ENCODE data around the gene PADI2.
"Not testable (repeated sequence)": the region's sequence is repeated elsewhere in the genome, so short reads cannot be mapped to it uniquely, and the experiment has no call there.

The PADI2 gene

GRCh38 chr1:17080880-17081279 is 38.4 kb downstream of the PADI2 start:
- no peak for DNase-seq

DNA sequence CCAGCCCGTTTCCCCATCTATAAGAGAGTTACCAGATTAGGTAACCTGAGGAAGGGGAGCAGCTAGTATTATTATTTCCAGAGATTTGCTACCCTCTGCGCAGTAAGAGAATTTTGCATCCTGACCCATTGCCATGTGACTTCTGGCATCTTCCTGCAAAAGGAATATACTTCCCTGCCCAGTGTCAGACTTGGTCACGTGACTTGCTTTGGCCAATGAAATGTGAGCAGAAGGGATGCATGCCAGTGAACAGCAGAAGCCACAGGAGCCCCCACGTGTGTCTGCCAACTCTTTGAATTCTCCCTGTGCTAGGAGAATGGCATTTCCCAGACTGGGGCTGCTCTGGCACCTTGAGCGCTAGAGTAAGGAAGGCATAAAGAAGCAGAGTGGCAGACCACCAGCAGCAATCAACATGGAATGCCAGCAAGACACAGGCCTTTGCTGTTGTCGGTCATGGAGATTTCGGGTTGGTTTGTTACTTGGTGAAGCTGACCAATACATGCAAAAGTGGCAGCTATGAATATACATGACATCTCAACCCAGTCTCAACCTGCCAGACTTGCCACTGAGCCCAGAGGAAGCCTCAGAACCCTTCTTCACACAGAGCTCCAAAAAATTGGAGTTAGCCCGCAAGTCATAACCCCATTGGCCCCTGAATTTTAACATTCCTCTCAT is 39.0 kb downstream of the PADI2 start:
- DNase-seq, result no peak

DNA sequence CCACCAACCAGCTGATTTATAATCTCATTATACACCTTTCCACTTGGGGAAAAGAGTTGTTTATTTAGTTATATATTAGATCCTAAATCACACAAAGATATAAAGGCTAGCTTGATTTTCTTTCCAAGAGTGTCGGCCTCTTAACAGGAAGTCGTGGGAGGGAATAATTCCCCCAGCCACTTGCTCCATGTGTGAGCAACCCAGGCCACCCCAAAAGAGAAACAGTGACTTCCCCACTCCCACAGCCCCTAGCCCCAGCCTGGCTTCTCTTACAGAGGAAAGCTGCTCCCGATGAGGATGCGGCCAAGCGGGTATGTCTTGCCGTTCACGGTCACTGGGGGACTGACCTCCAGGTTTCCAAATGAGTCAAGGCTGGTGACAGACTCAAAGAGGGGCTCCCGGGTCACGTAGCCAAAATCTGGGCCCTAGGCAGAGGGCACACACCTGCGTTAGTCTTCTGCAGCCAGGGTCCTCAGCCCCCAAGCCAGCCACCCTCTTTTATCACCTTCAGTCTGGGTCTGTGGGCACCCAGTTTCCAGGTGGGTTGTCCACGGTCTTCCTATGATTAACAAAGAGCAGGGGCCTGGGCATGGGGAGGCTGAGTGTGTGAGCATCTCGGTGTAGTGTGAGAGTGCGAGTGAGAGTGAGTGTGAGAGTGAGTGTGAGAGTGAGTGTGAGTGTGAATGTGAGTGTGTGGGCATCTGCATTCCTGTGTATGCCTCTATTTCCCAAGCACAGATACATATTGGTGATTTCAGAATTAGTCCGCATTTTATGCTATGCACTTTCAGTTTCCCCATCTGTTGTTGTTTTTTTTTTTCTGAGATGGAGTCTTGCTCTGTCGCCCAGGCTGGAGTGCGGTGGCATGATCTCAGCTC is 40.0 kb downstream of the PADI2 start:
- DNase-seq, result no peak

GRCh38 chr1:17075470-17076255 is 43.6 kb downstream of the PADI2 start:
- DNase-seq, result no peak

DNA sequence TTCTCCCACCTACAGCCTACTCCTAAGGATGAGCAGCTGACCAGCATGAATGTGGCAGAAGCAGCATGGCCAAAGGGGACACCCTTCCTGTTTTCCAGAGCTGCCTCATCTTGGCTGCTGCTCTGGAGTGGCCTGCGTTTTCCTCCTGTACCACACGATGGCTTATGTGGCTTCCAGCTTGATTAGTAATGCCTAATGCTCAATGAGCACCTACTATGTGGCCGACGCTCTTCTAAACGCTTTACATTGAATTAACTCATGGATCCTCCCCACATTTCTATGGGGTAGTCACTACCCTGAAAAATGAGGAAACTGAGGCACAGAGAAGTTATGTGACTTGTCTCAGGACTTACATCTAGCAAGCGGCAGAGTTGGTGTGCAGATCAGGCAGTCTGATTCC is 47.5 kb downstream of the PADI2 start:
- DNase-seq, result no peak

- DNase-seq, result no peak
Measured at GRCh38 chr1:17070163-17070525, 49.1 kb downstream of the PADI2 start.

GRCh38 chr1:17069452-17070162 is 49.6 kb downstream of the PADI2 start:
- no peak for DNase-seq

- no peak for DNase-seq
Measured at GRCh38 chr1:17068789-17069188, 50.5 kb downstream of the PADI2 start.

- no peak for DNase-seq
Measured at GRCh38 chr1:17067465-17068240, 51.6 kb downstream of the PADI2 start.

- DNase-seq, result no peak
Measured at GRCh38 chr1:17067069-17067426, 52.2 kb downstream of the PADI2 start.

DNA sequence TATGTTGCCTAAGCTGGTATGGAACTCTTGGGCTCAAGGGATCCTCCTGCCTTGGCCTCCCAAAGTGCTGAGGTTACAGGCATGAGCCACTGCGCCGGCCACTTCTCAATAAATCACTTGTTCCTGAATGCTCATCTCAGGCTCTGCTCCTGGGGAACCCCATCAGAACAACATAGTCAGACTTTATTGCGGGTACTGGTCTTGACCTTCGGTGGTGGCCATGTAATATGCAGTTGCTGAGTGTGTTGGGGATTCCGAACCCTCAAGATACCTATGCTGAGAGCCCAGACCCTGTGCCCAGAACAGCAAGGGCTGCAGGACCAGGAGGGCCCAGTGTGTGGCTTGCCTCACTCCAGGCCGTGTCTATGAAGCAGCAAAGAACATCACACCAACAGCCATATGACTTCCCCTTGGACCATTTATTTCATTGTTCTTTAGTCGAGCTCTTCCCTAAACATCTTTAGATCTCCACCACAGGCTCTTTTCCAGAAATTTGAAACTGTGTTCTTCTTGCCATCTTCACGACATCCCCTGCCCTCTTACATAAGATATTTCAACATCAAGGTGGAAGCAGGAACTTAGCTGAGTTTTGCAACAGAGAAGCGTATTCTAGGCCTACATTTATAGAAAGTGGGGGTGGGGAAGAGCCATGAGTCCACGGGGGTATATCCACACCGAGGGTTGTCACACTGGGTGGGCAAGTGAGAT is 52.7 kb downstream of the PADI2 start:
- DNase-seq, result no peak

GRCh38 chr1:17065666-17066065 is 53.6 kb downstream of the PADI2 start:
- DNase-seq, result no peak

- DNase-seq, result not testable (repeated sequence)
Measured at GRCh38 chr1:17062751-17063150, 56.5 kb downstream of the PADI2 start.

DNA sequence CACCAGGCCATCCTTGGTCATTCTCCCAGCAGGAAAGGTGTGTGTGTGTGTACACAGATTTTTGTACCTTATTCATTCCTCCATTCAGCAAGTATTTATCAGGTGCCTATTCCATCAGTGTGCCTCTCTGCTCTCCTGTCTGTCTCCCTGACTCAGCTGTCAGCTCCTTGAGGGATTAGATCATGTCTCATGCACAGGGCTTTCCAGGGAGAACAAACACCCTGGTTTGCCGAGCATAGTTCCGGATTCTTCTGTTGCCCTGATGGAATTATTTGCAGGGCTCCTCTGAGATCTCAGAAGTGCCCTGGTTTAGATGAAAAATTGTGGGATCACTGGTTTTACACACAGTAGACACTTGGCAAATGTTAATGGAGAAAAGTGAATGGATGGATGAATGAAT is 57.4 kb downstream of the PADI2 start:
- no peak for DNase-seq

DNA sequence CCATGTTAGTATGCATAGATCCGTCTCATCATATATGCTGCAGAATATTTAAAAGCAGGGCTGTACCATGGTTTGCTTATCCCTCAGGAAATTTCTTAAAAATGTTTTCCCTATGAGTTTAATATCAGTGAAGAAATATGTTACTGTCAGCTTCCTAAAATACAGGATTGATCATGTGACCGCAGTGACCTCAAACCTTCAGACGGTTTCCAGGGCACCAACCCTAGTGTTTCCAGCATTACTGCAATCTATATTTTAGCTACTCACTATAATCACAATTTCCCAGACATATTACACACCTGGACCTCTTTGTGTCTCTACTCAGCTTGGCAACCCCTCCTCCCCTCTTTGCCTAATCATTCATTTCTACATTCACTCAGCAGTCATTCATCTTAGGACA is 57.8 kb downstream of the PADI2 start:
- DNase-seq, result no peak

- DNase-seq, result no peak
Measured at GRCh38 chr1:17060306-17060749, 58.9 kb downstream of the PADI2 start.

GRCh38 chr1:17059391-17060305 is 59.6 kb downstream of the PADI2 start:
- DNase-seq, result no peak

DNA sequence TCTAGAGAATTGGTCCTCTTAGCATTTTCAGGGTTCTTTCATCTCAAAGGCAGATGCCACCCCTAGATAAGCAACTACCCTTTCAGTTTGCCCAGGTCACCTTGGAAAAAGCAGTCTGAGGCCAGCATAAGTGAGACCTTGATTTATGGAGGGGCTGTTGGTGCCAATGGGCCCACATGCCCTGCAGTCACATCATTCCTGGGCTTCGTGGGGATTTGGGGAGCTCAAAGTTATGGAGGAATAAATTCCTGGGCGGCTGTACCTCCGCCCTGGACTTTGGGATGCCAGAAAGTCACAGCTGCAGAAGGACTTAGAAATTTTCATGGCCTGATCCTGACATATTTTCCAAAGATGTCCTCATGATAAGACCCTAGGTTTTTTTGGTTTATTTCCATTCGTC is 62.7 kb downstream of the PADI2 start:
- DNase-seq, result no peak

GRCh38 chr1:17055801-17056200 is 63.5 kb downstream of the PADI2 start:
- no peak for DNase-seq

GRCh38 chr1:17053685-17054410 is 65.4 kb downstream of the PADI2 start, which contains the start of gene SDHB:
Gene SDHB (minus strand): TSS chr1:17054032. CDS start chr1:17054019, 13 bp downstream.
- peak; percentile 94 to 95 for DNase-seq

All from NCI-H187 (cell line).